ENCODE data around the gene KIF2C. TPM values are rescaled to one million over a fixed set of nuclear protein-coding genes. Genes with fewer than 3 reads are reported as not detected.

The KIF2C gene
- total RNA-seq, 6 experiments from 2014 or later: 15.6 to 48.5 (median 43.3) TPM

DNA sequence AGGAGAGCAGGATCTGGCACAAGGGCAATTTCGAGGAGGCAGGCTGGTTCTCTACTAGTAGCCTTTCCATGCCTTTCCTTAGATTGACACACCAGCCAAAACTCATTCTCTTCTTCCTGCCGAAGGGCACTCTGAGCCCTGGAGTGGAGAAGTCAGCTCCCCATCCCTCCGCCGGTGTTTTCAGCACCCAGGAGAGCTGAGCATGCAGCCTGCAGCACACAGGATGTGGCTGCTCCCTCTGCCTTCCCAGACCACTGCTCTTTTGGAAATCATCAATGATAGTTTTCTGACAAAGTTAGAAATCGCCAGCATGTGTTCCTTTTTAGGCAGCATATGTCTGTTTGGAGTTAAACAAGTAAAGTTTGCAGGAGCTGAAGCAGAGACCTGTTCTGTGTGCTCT, 20.3 kb upstream of the KIF2C start:
- Mint-ChIP-seq H3K36me3 (ENCODE audit: low read depth) (no peaks in the 10 kb centered on the region), H3K4me3 (no peak overlapping the region), H3K9me3 (no peaks in the 10 kb centered on the region), H3K4me1 (ENCODE audit: low read depth) (peaks cover 20% of the 10 kb centered on the region), H3K27me3 (ENCODE audit: insufficient read depth) (peaks cover 10% of the 10 kb centered on the region), H3K27ac (no peak overlapping the region)
- TF ChIP-seq CTCF (IDR thresholded peaks at IDR 0.05): no peak
- no peak for DNase-seq

- no peak for DNase-seq
- no peak for TF ChIP-seq CTCF (IDR thresholded peaks at IDR 0.05)
- H3K27ac Mint-ChIP-seq: no peak overlapping the region
- H3K4me1 Mint-ChIP-seq (ENCODE audit: low read depth): peaks cover 13% of the 10 kb centered on the region
- no peak overlapping the region for H3K4me3 Mint-ChIP-seq
- H3K36me3 Mint-ChIP-seq (ENCODE audit: low read depth): no peaks in the 10 kb centered on the region
- no peaks in the 10 kb centered on the region for H3K9me3 Mint-ChIP-seq
- H3K27me3 Mint-ChIP-seq (ENCODE audit: insufficient read depth): peaks cover 10% of the 10 kb centered on the region
These were observed 19.4 kb upstream of the KIF2C start for GRCh38 chr1:44720281-44720680.

GRCh38 chr1:44721485-44722361, 17.9 kb upstream of the KIF2C start:
- Mint-ChIP-seq H3K36me3 (ENCODE audit: low read depth) (no peaks in the 10 kb centered on the region), H3K4me3 (no peak overlapping the region), H3K27ac (peak overlapping the region; percentile 51; the same call in 1 of the 2 replicates), H3K9me3 (no peaks in the 10 kb centered on the region), H3K4me1 (ENCODE audit: low read depth) (peaks cover 16% of the 10 kb centered on the region), H3K27me3 (ENCODE audit: insufficient read depth) (peaks cover 9% of the 10 kb centered on the region)
- peak; percentile 57 for DNase-seq
- no peak for TF ChIP-seq CTCF (IDR thresholded peaks at IDR 0.05)

DNA sequence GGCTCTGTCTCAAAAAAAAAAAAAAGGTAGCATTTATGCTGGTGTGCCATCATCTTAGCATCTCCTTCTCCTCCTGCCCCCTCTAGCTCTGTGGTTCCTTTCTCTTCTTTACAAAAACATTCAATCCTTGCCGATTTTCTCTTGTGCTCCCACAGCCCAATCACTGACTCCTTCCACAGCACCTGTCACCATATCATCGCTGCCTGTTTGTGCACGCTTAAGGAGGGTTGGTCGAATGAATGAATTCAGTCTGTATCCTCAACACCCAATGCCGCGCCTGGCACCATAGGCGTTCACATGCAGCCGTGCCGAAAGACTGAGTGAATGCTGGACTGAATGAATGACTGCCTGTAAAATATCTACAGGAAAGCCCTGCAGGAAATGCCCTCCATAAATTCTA, 16.6 kb upstream of the KIF2C start:
- DNase-seq: no peak
- TF ChIP-seq CTCF (IDR thresholded peaks at IDR 0.05): no peak
- H3K4me3 Mint-ChIP-seq: no peak overlapping the region
- peaks cover 25% of the 10 kb centered on the region for H3K4me1 Mint-ChIP-seq (ENCODE audit: low read depth)
- no peak overlapping the region for H3K27ac Mint-ChIP-seq
- no peaks in the 10 kb centered on the region for H3K9me3 Mint-ChIP-seq
- H3K27me3 Mint-ChIP-seq (ENCODE audit: insufficient read depth): peaks cover 4% of the 10 kb centered on the region
- no peaks in the 10 kb centered on the region for H3K36me3 Mint-ChIP-seq (ENCODE audit: low read depth)

DNA sequence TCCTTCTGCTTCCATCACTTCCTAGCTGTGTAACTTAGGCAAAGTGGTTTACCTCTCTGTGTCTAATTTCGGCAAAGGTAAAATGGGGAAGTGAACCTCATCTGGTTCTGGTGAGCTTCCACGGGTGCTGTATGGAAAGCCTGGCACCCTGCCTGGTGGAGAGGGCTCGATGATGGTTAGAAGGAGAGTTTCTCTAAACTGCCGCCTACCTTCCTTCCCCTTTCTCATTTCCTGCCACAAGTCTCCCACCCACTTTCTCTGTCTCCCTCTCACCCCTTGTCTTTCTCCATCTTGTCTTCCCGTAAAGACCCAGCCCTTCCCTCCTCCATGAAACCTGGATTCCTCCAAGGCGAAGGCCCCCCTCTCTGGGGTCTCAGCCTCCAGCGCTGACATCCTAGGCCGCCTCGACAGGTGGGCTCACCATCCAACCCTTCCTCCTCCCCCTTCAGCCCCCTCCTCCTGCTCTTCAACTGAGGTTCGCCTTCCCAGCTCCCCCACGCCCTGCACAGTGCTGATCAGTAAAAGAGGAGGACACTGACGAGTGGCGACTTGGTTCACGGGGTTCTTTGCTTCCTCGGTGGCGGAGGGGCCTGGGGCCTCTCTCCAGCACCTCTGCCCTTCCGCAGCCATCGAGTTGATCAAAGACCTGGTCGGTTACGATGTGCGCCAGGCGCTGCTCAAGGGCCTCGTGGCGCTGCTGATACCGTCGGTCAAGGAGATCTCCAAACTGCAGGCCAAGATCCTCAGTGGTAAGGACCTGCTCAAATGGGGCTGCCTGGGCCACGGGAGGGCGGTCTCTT, 15.9 kb upstream of the KIF2C start:
- H3K36me3 Mint-ChIP-seq (ENCODE audit: low read depth): no peaks in the 10 kb centered on the region
- no peak overlapping the region for H3K27ac Mint-ChIP-seq
- TF ChIP-seq CTCF (IDR thresholded peaks at IDR 0.05): no peak
- no peak overlapping the region for H3K4me3 Mint-ChIP-seq
- peaks cover 4% of the 10 kb centered on the region for H3K27me3 Mint-ChIP-seq (ENCODE audit: insufficient read depth)
- no peak for DNase-seq
- no peaks in the 10 kb centered on the region for H3K9me3 Mint-ChIP-seq
- H3K4me1 Mint-ChIP-seq (ENCODE audit: low read depth): peaks cover 24% of the 10 kb centered on the region
